PFSK-1 (cell line): ENCODE results near the gene NINJ2.
A peak's percentile ranks its signal among the peaks of the same experiment; 100 is the strongest.

Experiments used
- FOXP2 ChIP-seq: optimal IDR thresholded peaks from 2 replicates; pipeline ENCODE3; 2011; ENCODE audit warnings: borderline replicate concordance, control low read depth, inconsistent platforms; ENCODE audit not compliant: insufficient read depth; ENCODE audit errors: extremely low read length, extremely low read depth
- POLR2AphosphoS5 ChIP-seq: IDR thresholded peaks from 2 replicates; pipeline ENCODE4 v1.6.1; 2012; ENCODE audit warnings: low read depth, mild to moderate bottlenecking, control low read depth, low read length, moderate library complexity
- REST ChIP-seq, 2 experiments: IDR thresholded peaks; 2 replicates each; pipeline versions ENCODE4 v1.6.1 to v1.8.0; 2011 to 2012; ENCODE audit warnings: low read depth in 2 of 2, low read length in 2 of 2, control low read depth in 1 of 2, inconsistent platforms in 1 of 2, mild to moderate bottlenecking in 1 of 2, moderate library complexity in 1 of 2; ENCODE audit not compliant: insufficient read depth in 1 of 2
- SIN3A ChIP-seq: IDR thresholded peaks from 2 replicates; pipeline ENCODE4 v1.6.1; 2012; ENCODE audit warnings: mild to moderate bottlenecking, low read length, moderate library complexity, borderline replicate concordance; ENCODE audit not compliant: insufficient read depth
- TAF1 ChIP-seq: IDR thresholded peaks from 2 replicates; pipeline ENCODE4 v1.6.1; 2012; ENCODE audit warnings: low read length, control low read depth, borderline replicate concordance; ENCODE audit not compliant: insufficient read depth

NINJ2 gene

GRCh38 chr12:550473-551260 is 112.6 kb downstream of the NINJ2 start:
- TF ChIP-seq TAF1 = no peak
- TF ChIP-seq REST (IDR thresholded peaks at IDR 0.05; ENCODE audit: insufficient read depth in 1 of 2, low read depth in 2 of 2, low read length in 2 of 2) = no peak
- no peak for TF ChIP-seq POLR2AphosphoS5
- no peak for TF ChIP-seq FOXP2
- TF ChIP-seq SIN3A = no peak

- TF ChIP-seq FOXP2 = no peak
Measured at GRCh38 chr12:549476-550082, 113.7 kb downstream of the NINJ2 start.

GRCh38 chr12:547883-548470 is 115.3 kb downstream of the NINJ2 start:
- TF ChIP-seq FOXP2 = no peak
- no peak for TF ChIP-seq REST (IDR thresholded peaks at IDR 0.05; ENCODE audit: insufficient read depth in 1 of 2, low read depth in 2 of 2, low read length in 2 of 2)
- no peak for TF ChIP-seq SIN3A

GRCh38 chr12:546920-547845 is 116.1 kb downstream of the NINJ2 start:
- TF ChIP-seq POLR2AphosphoS5 = no peak
- peak; percentile 77 for TF ChIP-seq FOXP2

- TF ChIP-seq REST (IDR thresholded peaks at IDR 0.05; ENCODE audit: insufficient read depth in 1 of 2, low read depth in 2 of 2, low read length in 2 of 2) (no peak), TAF1 (no peak), SIN3A (no peak), FOXP2 (no peak), POLR2AphosphoS5 (no peak)
Measured at GRCh38 chr12:546265-546919, 116.9 kb downstream of the NINJ2 start.
